NCI-H82 treated with DMSO at 0.1 percent for 48 hours (cell line): Measurements from ENCODE around the gene GPBP1.
"Not testable (repeated sequence)": the region's sequence is repeated elsewhere in the genome, so short reads cannot be mapped to it uniquely, and the experiment has no call there.

ENCODE experiments used
- DNase-seq: peaks from one replicate; lab custom pipeline; 2025; ENCODE audit not compliant: unreplicated experiment; lab: John Stamatoyannopoulos, UW

Gene GPBP1

DNA sequence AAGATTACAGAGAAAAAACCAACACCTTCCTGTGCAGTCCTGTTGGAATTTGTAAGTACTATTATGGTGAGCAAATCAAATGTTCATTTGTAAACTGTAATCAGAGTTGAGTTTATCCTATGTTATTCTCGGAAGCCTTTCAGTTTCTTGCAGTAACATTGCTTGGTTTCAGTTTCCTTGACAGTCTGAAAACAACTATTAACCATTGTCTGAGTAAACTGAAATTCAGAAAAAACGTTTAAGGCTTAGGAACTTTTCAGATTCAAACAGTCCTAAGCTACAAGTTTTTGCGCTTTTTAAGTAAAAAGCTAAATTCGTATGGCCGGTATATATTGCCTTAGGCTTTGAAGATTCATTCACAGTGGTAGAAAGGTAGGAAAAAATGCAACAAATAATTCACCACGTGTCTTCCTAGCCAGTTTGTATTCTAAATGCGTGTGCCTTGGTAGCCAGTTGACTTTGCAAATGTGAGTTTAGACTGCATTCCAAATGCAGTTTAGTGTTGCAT is 2.5 kb downstream of the GPBP1 start:
- no peak for DNase-seq

DNA sequence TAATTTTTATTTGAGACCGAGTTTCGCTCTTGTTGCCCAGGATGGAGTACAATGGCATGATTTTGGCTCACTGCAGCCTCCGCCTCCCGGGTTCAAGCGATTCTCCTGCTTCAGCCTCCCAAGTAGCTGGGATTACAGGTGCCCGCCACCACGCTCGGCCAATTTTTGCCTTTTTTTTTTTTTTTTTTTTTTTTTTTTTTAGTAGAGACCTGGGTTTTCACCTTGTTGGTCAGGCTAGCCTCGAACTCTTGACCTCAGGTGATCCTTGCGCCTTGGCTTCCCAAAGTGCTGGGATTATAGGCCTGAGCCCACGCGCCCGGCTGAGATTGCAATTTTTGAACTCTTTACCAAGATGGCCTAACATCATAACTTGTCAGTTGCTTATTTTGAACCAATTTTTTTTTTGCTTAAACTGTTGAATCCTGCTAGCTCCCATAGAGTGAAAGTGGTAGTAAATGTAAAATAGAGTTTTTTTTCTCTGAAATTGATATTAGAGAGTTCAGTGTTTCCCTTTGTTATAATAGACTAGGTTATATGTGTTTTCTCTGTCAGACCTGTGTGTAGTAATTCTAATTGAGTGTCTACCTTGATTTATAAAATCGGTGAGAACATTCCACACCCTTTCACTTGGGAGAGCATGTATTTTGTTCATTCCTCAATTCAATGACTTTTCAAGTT is 3.8 kb downstream of the GPBP1 start:
- no peak for DNase-seq

DNA sequence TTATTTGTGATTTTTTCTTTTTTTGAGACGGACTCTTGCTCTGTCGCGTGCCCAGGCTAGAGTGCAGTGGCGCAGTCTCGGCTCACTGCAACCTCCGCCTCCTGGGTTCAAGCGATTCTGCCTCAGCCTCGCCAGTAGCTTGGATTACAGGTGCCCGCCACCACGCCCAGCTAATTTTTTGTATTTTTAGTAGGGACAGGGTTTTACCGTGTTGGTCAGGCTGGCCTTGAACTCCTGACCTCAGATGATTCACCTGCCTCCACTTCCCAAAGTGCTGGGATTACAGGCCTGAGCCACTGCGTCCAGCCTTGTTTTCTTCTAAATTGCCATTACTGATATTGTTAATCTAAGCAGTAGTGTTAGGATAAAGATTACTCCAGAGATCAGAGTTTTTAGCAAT is 4.4 kb downstream of the GPBP1 start:
- DNase-seq: not testable (repeated sequence)

DNA sequence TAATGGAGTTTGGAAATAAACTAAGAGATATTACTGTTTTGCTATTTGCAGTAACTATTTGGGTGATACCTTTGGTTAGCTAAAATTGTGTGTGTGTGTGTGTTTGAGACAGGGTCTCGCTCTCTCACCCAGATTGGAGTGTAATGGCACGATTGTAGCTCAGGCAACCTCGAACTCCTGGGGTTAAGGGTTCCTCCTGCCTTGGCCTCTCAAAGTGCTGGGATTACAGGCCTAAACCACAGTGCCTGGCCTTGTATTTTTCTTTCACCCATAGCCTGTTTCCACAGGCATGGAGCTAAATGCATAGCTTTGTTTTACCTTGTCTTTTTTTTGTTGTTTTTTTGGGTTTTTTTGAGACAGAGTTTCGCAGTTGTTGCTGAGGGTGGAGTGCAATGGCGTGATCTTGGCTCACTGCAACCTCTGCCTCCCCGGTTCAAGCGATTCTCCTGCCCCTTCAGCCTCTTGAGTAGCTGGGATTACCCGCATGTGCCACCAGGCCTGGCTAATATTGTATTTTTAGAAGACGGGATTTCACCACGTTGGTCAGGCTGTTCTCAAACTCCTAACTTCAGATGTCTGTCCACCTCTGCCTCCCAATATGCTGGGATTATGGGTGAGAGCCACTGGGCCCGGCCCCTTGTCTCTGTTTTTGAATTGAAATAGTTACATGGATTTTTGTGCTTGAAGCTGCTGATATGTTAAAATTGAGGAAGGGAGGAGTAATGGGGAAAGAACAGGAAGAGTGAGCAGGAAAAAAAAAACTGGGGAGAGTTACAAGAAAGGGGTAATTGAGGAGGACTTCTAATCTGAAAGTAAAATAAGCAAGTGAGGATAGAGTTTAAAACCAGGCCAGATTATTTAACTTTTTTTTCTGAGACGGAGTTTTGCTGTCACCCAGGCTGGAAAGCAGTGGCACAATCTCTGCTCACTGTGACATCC is 5.7 kb downstream of the GPBP1 start:
- no peak for DNase-seq

DNA sequence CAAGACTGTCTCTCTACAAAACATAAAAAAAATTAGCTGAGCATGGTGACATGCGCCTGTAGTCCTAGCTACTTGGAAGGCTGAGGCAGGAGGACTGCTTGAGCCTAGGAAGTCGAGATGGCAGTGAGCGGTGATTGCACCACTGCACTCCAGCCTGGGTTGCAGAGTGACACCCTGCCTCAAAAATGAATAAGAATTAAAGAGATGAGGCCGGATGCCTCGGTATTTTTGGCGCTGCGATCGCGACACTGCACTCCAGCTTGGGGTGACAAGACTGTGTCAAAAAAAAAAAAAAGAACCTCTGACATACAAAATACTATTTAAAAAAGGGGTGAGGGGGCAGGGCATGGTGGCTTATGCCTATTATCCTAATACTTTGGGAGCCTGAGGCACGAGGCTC is 7.3 kb downstream of the GPBP1 start:
- no peak for DNase-seq

DNA sequence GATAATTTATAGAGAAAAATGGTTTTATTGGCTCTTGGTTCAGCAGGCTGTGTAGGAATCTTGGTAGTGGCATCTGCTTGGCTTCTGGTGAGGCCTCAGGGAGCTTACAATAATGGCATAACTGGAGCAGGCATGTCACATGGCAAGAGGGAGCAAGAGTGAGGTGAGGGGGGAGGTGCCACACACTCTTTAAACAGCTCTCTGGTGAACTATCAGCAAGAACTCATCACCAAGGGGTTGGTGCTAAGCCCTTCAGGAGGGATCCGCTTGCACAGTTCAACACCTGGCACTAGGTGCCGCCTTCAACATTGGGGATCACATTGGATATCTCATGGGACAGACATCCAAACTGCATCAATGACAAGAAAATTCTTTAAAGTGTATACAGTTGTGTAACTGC is 10.5 kb downstream of the GPBP1 start:
- DNase-seq: no peak

DNA sequence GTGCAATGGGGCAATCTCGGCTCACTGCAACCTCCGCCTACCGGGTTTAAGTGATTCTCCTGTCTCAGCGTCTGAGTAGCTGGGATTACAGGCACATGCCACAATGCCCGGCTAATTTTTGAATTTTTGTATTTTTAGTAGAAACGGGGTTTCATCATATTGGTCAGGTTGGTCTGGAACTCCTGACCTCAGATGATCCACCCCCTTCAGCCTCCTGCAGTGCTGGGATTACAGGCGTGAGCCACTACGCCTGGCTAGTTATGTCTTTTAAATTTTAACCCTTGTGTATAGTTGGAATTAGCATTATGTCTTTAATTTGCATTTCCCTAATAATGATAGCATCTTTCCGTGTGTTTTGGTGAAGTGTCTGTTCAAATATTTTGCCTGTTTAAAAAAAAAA is 11.5 kb downstream of the GPBP1 start:
- DNase-seq: no peak

DNA sequence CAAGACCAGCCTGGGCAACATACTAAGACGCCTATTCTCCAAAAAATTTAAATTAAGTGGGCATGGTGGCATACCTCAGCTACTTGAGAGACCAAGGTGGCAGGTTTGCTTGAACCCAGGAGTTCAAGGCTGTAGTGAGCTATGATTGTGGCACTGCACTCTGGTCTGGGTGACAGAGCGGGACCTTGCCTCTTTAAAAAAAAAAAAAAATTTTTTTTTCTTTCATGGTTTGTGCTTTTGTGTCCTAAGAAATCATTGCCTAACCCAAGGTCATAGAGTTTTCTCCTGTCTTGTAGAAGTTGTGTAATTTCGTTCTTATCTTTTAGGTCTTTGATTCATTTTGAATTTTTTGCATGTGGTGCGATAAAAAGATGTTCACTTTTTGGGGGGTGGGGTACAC is 12.3 kb downstream of the GPBP1 start:
- no peak for DNase-seq

DNA sequence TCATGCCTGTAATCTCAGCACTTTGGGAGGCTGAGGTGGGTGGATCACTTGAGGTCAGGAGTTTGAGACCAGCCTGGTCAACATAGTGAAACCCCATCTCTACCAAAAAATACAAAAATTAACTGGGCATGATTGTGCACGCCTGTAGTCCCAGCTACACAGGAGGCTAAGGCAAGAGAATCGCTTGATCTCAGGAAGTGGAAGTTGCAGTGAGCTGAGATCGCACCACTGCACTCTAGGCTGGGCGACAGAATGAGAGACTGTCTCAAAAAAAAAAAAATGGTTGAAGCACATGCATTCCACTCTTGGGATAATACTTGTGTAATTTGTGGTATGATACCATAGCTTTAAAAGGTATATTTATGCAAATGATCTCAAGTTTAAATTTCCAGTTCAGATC is 14.1 kb downstream of the GPBP1 start:
- not testable (repeated sequence) for DNase-seq

DNA sequence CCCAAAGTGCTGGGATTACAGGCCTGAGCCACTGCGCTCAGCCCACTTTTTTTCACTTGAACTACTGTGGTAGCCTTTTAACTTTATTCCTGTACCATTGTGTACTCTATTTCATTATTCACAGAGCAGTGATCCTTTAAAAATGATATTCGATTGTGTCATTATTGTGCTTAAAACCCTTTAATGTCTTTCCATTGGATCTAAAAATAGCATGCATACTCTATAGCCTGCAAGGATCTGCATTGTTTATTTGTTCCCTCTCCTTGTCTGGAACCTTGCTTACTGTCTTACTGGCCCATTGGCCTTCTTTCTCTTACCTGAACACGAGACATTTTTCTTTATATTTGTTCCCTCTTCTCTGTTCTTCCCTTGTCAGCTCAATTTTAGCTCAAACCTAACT is 15.7 kb downstream of the GPBP1 start:
- no peak for DNase-seq

DNA sequence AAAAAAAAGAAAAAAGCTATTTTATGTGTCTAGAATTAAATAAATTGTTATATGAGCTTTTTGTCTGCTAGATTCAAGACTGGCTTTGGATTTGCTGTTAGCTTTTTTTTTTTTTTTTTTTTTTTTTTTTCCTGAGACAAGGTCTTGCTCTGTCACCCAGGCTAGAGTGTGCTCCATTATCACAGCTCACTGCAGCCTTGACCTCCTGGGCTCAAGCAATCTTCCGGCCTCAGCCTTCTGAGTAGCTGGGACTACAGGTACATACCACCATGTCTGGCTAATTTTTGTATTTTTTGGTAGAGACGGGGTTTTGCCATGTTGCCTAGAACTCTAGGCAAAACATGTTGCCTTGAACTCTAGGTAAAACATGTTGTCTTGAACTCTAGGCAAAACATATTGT is 16.7 kb downstream of the GPBP1 start:
- DNase-seq: no peak

DNA sequence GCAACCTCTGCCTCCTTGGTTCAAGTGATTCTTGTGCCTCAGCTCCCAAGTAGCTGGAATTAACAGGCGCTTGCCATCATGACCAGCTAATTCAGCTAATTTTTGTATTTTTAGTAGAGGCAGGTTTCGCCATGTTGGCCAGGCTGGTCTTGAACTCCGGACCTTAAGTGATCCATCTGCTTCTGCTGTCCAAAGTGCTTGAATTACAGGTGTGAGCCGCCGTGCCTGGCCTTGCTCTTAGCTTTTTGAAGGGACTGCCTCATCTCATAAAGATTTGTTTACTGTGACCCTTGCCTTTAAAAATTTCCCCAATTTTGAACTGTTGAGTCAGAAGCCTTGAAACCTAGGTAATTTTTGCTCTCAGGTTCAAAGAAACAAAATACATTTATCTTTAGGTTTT is 17.3 kb downstream of the GPBP1 start:
- DNase-seq: no peak

DNA sequence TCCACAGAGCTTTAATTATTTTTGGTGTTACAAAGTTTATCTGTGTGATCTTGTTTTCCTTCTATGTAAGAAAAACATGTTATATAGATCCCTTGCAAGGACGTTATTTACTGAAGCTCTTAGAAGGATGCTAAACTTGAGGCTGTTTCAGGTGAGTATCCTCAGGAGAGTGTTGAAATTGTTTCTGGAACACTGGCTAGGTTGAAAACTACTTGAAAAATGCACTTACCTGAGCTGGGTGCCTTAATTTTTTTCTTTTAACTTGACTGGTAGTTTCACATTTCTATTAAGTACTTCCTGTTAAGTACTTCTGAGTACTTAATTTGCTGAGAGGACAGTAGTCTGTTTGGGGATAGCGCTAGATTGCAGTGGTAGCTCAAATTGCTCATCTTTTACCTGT is 18.1 kb downstream of the GPBP1 start:
- DNase-seq: no peak

DNA sequence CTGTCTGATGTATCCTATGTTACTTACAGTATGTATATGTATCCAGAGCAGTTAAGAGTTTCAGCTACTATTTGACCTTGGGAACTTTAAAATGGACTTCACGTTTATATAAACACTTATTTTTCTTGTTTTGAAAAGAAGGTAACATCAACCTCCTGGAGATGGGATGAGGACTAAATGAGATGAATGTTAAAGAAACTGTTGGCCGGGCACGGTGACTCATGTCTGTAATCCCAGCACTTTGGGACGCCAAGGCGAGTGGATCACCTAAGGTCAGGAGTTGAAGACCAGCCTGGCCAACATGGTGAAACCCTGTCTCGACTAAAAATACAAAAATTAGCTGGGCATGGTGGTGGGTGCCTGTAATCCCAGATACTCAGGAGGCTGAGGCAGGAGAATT is 19.0 kb downstream of the GPBP1 start:
- not testable (repeated sequence) for DNase-seq

DNA sequence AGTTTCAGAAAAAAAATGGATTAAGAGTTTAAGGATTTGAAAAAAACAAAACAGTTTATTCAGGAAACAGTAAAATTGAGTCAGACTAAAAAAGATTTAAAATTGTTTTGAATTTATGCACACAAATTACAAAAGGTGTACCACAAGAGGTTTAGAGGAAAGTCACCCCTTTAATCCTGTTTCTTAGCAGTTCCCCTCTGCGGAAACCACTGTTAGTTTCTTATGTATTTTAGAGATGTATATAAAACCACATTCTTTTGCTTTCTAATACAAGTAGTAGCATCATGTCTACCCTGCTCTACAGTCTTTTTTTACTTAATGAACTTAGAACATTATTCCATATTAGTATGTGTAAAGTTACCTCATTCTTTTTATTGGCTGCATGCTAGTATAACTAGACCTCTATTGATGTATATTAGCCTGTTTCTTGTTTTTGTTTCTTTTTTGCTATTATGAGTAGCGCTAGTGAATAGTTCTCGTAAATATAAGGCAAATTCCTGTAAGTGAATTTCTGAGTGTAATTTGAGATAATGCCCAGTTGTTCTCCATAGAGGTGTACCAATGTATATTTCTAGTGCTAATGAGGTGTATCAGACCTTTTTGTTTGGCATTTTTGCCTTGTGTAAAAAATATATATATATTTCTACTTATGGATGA is 20.0 kb downstream of the GPBP1 start:
- no peak for DNase-seq

DNA sequence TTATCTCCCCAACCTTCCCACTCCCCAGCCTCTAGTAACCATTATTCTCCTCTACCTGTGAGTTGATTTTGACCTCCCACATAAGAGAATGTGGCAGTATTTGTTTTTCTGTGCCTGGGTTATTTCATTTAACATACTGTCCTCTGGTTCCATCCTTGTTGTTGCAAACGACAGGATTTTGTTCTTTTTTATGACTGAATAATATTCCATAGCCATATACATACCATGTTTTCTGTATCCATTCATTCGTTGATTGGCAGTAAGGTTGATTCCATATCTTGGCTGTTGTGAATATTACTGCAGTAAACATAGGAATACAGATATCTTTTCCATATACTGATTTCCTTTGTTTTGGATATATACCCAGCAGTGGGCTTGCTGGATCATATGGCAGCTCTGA is 20.8 kb downstream of the GPBP1 start:
- no peak for DNase-seq

DNA sequence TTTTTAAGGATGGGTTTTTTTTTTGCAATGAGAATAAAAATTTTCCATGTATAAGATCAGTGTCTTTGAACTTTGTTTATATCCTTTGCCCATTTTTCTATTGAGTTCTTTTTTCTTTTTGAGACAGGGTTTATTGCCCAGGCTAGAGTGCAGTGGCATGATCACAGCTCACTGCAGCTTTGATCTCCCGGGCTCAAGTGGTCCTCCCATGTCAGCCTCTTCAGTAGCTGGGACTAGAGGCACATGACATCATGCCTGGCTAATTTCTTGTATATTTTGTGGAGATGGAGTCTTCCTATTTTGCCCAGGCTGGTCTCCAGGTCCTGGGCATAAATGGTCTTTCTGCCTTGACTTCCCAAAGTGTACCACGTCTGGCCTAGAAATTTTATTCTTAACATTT is 21.2 kb downstream of the GPBP1 start:
- no peak for DNase-seq

DNA sequence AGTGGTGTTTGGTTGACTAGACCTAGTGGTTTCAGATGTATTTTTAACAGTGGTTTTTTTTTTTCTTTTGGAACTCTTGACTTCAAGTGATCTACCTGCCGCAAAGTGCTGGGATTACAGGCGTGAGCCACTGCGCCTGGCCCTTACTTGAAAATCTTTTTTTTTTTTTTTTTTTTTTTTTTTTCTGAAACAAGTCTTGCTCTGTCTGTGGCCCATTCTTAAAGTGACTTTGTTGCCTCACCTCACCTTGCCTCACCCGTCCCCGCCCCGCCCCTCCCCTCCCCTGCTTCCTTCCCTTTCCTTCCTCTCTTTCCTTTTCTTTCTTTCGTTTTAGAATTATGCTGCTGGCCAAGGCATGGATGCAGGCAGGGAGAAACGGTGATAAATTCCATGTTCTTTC is 26.0 kb downstream of the GPBP1 start:
- DNase-seq: no peak

DNA sequence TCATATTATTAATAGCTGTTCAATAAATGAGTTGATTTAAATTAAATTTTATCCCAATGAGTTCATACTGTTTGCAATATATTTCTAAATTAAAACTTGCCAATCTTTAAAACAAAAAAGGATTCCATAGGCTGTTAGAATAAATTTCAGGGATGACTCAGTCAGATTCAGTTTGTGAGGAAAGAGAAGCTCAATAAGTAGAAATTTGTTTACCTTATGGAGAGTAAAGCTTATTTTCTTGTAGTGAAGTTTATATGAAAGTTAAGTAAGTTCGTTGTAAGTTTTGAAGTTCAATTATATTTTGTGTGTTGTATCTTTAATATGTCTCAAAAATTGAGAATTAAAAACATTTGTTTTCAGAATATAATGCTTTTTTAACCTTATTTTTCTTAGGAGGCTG is 29.0 kb downstream of the GPBP1 start:
- DNase-seq: no peak

DNA sequence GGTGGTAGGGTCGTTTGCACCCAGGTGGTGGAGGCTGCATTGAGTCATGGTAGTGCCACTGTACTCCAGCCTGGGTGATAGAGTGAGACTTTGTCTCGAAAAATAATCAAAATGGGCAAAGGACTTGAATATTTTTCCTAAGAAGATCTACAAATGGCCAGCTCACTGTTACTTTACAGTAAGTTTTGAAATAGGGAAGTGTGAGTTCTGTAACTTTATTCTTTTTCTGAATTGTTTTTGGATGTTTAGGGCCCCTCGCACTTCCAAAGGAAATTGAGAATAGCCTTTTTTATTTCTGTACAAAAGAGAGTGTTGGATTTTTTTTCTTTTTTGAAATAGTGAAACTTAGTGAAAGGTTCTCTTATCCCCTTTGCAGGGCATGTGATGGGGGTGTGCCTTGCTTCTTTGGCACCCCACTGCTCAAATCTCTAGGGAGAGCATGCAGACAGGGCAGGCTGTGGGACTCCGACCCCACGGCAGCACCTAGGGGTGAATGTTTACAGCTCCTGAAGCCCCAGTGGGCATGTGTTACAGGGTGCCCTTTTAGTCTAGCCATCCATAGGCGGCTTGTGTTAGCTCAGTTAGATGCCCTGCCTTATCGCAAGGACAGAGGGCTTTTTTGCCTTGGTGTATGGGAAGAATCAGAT is 33.3 kb downstream of the GPBP1 start:
- DNase-seq: no peak

DNA sequence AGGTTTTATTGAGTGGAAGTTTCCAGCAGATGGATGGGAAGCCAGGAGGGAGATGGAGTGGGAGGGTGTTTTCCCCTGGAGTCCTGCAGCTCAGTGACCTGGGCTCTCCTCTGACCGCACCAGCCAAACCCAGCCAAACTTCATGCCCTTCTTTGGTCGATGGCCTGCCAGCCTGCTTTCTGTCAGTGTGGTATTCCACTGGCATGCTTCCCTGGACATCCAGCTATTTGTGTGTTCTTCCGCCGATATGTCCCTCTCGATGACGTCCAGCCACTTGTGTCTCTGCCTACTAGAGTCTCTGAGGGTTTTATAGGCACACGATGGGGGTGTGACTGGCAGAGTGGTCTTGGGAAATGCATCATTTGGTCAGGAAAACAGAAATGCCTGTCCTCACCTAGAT is 33.8 kb downstream of the GPBP1 start:
- DNase-seq: no peak
